PC-9 (cell line): ENCODE results near the gene E2F7. TPM values are rescaled to one million over a fixed set of nuclear protein-coding genes. Genes with fewer than 3 reads are reported as not detected.

Experiments used
- BruUV-seq: library from RNA; stranded (reverse); fragments of 400-500 nt; replicated peaks from 2 replicates; lab custom pipeline; 2021; lab: Mats Ljungman, UMichigan
- CTCF ChIA-PET: fragments of 300-600 bp; sonication (Branson Sonifier 250); formaldehyde crosslinking; loops from one replicate; lab custom pipeline; 2022; ENCODE audit warnings: antibody characterized with exemption; lab: Charles Lee
- POLR2A ChIA-PET: fragments of 300-600 bp; sonication (Branson Sonifier 250); formaldehyde crosslinking; loops from one replicate; lab custom pipeline; 2022; ENCODE audit warnings: antibody characterized with exemption; ENCODE audit not compliant: unreplicated experiment; lab: Charles Lee
- DNase-seq, 2 experiments: peaks; one replicate each; pipeline versions ENCODE4 v3.0.0 to v3.0.0-alpha.2; 2015 to 2022; ENCODE audit warnings: mixed read lengths in 1 of 2
- H2AFZ ChIP-seq: fragments of 200-600 bp; sonication (generic); 2 replicates; pipeline ENCODE4 v1.8.1; 2017; ENCODE audit warnings: antibody characterized with exemption
- H3F3A ChIP-seq: fragments of 200-600 bp; sonication (generic); 2 replicates; pipeline ENCODE4 v1.8.1; 2017; ENCODE audit warnings: antibody characterized with exemption, mild to moderate bottlenecking, low read depth; ENCODE audit not compliant: insufficient read depth
- H3K27ac ChIP-seq: fragments of 200-600 bp; sonication (generic); 2 replicates; pipeline ENCODE4 v1.6.1; 2016; ENCODE audit warnings: mixed run types
- H3K27me3 ChIP-seq: fragments of 200-600 bp; sonication (generic); 2 replicates; pipeline ENCODE4 v1.6.1; 2016; ENCODE audit warnings: low read depth, mixed run types; ENCODE audit not compliant: insufficient read depth
- H3K36me3 ChIP-seq: fragments of 200-600 bp; sonication (generic); 2 replicates; pipeline ENCODE4 v1.6.1; 2016; ENCODE audit warnings: low read depth, mixed run types
- H3K4me1 ChIP-seq: fragments of 200-600 bp; sonication (generic); replicated peaks from 2 replicates; pipeline ENCODE4 v1.6.1; 2016; ENCODE audit warnings: mixed run types; ENCODE audit not compliant: insufficient read depth
- H3K4me2 ChIP-seq: fragments of 200-600 bp; sonication (generic); 2 replicates; pipeline ENCODE4 v1.6.1; 2017; ENCODE audit warnings: mixed run types
- H3K4me3 ChIP-seq: fragments of 200-600 bp; sonication (generic); 2 replicates; pipeline ENCODE4 v1.6.1; 2016; ENCODE audit warnings: mixed run types
- H3K79me2 ChIP-seq: fragments of 200-600 bp; sonication (generic); 2 replicates; pipeline ENCODE4 v1.6.1; 2017; ENCODE audit warnings: low read depth, mixed run types
- H3K9me2 ChIP-seq: fragments of 200-600 bp; sonication (generic); 2 replicates; pipeline ENCODE4 v1.8.1; 2017; ENCODE audit warnings: mild to moderate bottlenecking; ENCODE audit not compliant: insufficient read depth
- H3K9me3 ChIP-seq: fragments of 200-600 bp; sonication (generic); 2 replicates; pipeline ENCODE4 v1.8.1; 2016; ENCODE audit warnings: low read depth; ENCODE audit not compliant: insufficient read depth
- H4K20me1 ChIP-seq: fragments of 200-600 bp; sonication (generic); 2 replicates; pipeline ENCODE4 v1.8.1; 2017; ENCODE audit not compliant: insufficient read depth
- EZH2 ChIP-seq: fragments of 200-600 bp; sonication (generic); IDR thresholded peaks from 2 replicates; pipeline ENCODE4 v1.8.0; 2017; ENCODE audit warnings: antibody characterized with exemption, low read depth
- intact Hi-C: fragments of 100-400 bp; cut with micrococcal nuclease; formaldehyde crosslinking; loops from one replicate; pipeline ENCODE4 v1.10.0; 2022; ENCODE audit not compliant: unreplicated experiment
- total RNA-seq: library from RNA; stranded (reverse); gene quantifications from 2 replicates; pipeline ENCODE4 v1.2.3, GENCODE V29; 2021
- TF ChIP-seq, protein P1 (sequence below): fragments of 200-600 bp; sonication (generic); conservative IDR thresholded peaks from 2 replicates; pipeline ENCODE4 v1.6.1; 2017; ENCODE audit warnings: mixed run types, antibody characterized with exemption, mild to moderate bottlenecking, moderate library complexity

E2F7 gene
- total RNA-seq, 1 experiment from 2014 or later = 14.6 TPM

DNA sequence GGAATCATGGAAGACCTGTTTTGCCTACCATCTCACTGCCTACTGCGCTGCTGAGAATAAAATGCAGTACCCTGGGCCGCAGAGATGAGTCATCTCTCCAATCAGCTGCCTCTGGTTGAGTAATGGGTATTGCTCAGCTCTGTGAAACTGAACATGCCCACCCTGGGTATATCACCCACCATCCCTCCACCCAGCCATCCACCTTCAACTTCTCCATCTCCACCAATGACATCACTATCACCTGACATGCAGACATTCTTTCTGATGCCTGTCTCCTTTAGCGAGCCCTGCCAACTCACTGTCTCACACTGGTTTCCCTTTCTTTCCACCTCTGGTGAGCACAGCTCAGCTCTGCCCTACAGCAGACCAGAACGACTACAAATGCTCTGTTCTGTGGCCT lies 33.6 kb downstream of the E2F7 start:
- Histone ChIP-seq H3K9me3 (no peaks in the 10 kb centered on the region), H3K27me3 (no peaks in the 10 kb centered on the region), H3F3A (no peaks in the 10 kb centered on the region), H3K4me3 (no peak overlapping the region), H3K79me2 (no peaks in the 10 kb centered on the region), H3K9me2 (no peaks in the 10 kb centered on the region), H2AFZ (no peak overlapping the region), H3K4me2 (no peak overlapping the region), H4K20me1 (no peaks in the 10 kb centered on the region), H3K36me3 (no peaks in the 10 kb centered on the region), H3K27ac (peak overlapping the region; percentile 59), H3K4me1 (0 out of 2 replicates have a peak, but pooled peaks cover 11% of the 10 kb centered on the region)
- POLR2A ChIA-PET = no interaction called here
- DNase-seq = peak in 1 of 2 experiments; percentile 9
- intact Hi-C loops = no loop called here
- TF ChIP-seq, protein P1, sequence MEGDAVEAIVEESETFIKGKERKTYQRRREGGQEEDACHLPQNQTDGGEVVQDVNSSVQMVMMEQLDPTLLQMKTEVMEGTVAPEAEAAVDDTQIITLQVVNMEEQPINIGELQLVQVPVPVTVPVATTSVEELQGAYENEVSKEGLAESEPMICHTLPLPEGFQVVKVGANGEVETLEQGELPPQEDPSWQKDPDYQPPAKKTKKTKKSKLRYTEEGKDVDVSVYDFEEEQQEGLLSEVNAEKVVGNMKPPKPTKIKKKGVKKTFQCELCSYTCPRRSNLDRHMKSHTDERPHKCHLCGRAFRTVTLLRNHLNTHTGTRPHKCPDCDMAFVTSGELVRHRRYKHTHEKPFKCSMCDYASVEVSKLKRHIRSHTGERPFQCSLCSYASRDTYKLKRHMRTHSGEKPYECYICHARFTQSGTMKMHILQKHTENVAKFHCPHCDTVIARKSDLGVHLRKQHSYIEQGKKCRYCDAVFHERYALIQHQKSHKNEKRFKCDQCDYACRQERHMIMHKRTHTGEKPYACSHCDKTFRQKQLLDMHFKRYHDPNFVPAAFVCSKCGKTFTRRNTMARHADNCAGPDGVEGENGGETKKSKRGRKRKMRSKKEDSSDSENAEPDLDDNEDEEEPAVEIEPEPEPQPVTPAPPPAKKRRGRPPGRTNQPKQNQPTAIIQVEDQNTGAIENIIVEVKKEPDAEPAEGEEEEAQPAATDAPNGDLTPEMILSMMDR = no peak
- TF ChIP-seq EZH2 = no peak
- CTCF ChIA-PET = no interaction called here
- BruUV-seq = no TSS peak

DNA sequence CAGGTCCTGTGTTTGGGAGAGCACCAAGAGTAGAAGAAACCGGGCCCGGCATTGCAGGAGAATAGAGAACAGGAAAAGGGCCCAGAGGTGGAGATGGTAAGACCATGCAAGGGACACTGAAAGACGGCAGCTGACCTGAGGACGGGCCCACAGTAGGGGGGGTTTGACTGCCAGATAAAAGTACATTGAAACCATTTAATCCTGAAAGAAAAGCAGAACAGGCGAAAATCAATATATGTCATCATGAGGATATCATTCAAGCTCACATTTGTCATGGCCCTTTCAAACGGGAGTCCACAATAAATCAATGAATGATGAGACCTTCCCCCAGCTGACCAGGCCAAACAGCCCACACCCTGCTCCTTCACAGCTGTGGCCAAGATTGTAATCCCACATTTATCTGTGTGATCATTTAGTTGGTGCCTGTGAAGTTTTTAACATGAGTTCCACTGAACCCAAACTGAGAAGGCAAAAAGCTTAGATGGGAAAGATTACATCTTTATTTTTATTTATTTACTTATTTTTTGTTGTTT lies 39.5 kb downstream of the E2F7 start:
- POLR2A ChIA-PET = no interaction called here

DNA sequence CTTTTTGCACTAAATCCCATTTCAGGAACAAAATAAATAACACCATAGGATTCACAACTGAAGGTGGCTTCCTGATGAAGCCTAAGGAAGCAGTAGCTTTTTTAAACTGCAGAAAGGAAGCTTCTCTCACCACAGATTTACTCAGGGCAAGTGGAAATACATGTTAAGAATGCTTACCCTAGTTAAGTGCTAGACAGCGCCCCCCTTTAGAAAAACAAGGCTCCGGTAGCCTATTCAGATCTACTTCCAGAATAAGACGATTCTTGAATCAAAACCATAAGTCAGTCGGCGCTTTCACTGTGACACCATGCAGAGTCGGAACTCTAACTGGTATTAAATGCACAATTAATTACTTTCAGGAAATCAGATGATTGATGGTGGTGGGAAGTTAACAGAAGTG lies 41.9 kb downstream of the E2F7 start:
- Histone ChIP-seq H3K36me3 (no peaks in the 10 kb centered on the region), H3K79me2 (no peaks in the 10 kb centered on the region), H3K27me3 (no peaks in the 10 kb centered on the region), H3K9me2 (no peaks in the 10 kb centered on the region), H3F3A (no peaks in the 10 kb centered on the region), H3K9me3 (no peaks in the 10 kb centered on the region), H4K20me1 (no peaks in the 10 kb centered on the region), H3K4me3 (no peak overlapping the region), H3K27ac (no peak overlapping the region), H2AFZ (no peak overlapping the region), H3K4me2 (no peak overlapping the region), H3K4me1 (no peaks in the 10 kb centered on the region)
- intact Hi-C loops = no loop called here
- TF ChIP-seq, protein P1 = no peak
- no peak for TF ChIP-seq EZH2
- no TSS peak for BruUV-seq
- ChIA-PET POLR2A (no interaction called here), CTCF (no interaction called here)
- DNase-seq = no peak

More for the DNA sequence above, 39.5 kb downstream of the E2F7 start:
- DNase-seq = no peak
- Histone ChIP-seq H3K27ac (no peak overlapping the region), H3K4me2 (no peak overlapping the region), H3K9me2 (no peaks in the 10 kb centered on the region), H3K9me3 (no peaks in the 10 kb centered on the region), H3K4me3 (no peak overlapping the region), H3F3A (no peaks in the 10 kb centered on the region), H4K20me1 (no peaks in the 10 kb centered on the region), H3K27me3 (no peaks in the 10 kb centered on the region), H3K4me1 (no peaks in the 10 kb centered on the region), H3K79me2 (no peaks in the 10 kb centered on the region), H3K36me3 (no peaks in the 10 kb centered on the region), H2AFZ (no peak overlapping the region)
- TF ChIP-seq, protein P1 = no peak
- no peak for TF ChIP-seq EZH2
- CTCF ChIA-PET = interaction anchor here (1.7 kb wide), 1 partner anchor 15 kb away, joined by 4 read pairs; no protein-coding TSS in a partner anchor
- no TSS peak for BruUV-seq
- intact Hi-C loops = no loop called here
